ENCODE results near the gene FAM76A.
"Not testable (repeated sequence)": the region's sequence is repeated elsewhere in the genome, so short reads cannot be mapped to it uniquely, and the experiment has no call there.

GRCh38 chr1:27776276-27776675 lies 50.5 kb downstream of the FAM76A start:
- TF ChIP-seq CTCF (IDR thresholded peaks at IDR 0.05; ENCODE audit: insufficient read depth, low read depth, low read length); EZH2 (IDR thresholded peaks at IDR 0.05; ENCODE audit: insufficient read depth, low read length): not testable (repeated sequence)
